HEK293 (cell line): ENCODE measurements around the gene XPO1.

Source experiments
- HOXC10 ChIP-seq: sonication (generic); formaldehyde crosslinking; IDR thresholded peaks from 2 replicates; pipeline ENCODE4 v1.8.1; 2023; ENCODE audit warnings: mild to moderate bottlenecking, missing genetic modification reagents
- MZF1 ChIP-seq: fragments of 450-650 bp; formaldehyde crosslinking; IDR thresholded peaks from 2 replicates; pipeline ENCODE4 v1.5.1; 2017; ENCODE audit warnings: missing biosample characterization, missing genetic modification characterization, borderline replicate concordance
- REST ChIP-seq: fragments of 450-650 bp; formaldehyde crosslinking; IDR thresholded peaks from 2 replicates; pipeline ENCODE4 v1.5.1; 2016; ENCODE audit warnings: missing biosample characterization, missing genetic modification characterization
- ZBTB10 ChIP-seq: fragments of 450-650 bp; formaldehyde crosslinking; IDR thresholded peaks from 2 replicates; pipeline ENCODE4 v1.5.1; 2016; ENCODE audit warnings: missing biosample characterization, missing genetic modification characterization
- ZBTB44 ChIP-seq: fragments of 450-650 bp; IDR thresholded peaks from 2 replicates; pipeline ENCODE4 v1.5.1; 2018; ENCODE audit warnings: missing biosample characterization, mild to moderate bottlenecking, missing genetic modification characterization
- ZFHX2 ChIP-seq: fragments of 450-650 bp; formaldehyde crosslinking; conservative IDR thresholded peaks from 2 replicates; pipeline ENCODE4 v1.5.1; 2016; ENCODE audit warnings: missing biosample characterization, missing genetic modification characterization
- ZNF10 ChIP-seq: fragments of 450-650 bp; formaldehyde crosslinking; IDR thresholded peaks from 2 replicates; pipeline ENCODE4 v1.5.1; 2017; ENCODE audit warnings: missing biosample characterization, missing genetic modification characterization
- ZNF112 ChIP-seq: fragments of 450-650 bp; formaldehyde crosslinking; IDR thresholded peaks from 2 replicates; pipeline ENCODE4 v1.5.0; 2017; ENCODE audit warnings: missing biosample characterization, missing genetic modification characterization
- ZNF148 ChIP-seq: fragments of 450-650 bp; formaldehyde crosslinking; IDR thresholded peaks from 2 replicates; pipeline ENCODE4 v1.5.0; 2017; ENCODE audit warnings: missing biosample characterization, missing genetic modification characterization, borderline replicate concordance
- ZNF214 ChIP-seq: fragments of 450-650 bp; formaldehyde crosslinking; IDR thresholded peaks from 2 replicates; pipeline ENCODE4 v1.5.1; 2017; ENCODE audit warnings: missing biosample characterization, mild to moderate bottlenecking, missing genetic modification characterization, borderline replicate concordance
- ZNF280C ChIP-seq: fragments of 450-650 bp; formaldehyde crosslinking; IDR thresholded peaks from 2 replicates; pipeline ENCODE4 v1.5.1; 2016; ENCODE audit warnings: missing biosample characterization, missing genetic modification characterization
- ZNF292 ChIP-seq: fragments of 450-650 bp; formaldehyde crosslinking; IDR thresholded peaks from 2 replicates; pipeline ENCODE4 v1.5.1; 2016; ENCODE audit warnings: low read depth, missing biosample characterization, missing genetic modification characterization, borderline replicate concordance
- ZNF335 ChIP-seq: fragments of 450-650 bp; formaldehyde crosslinking; conservative IDR thresholded peaks from 2 replicates; pipeline ENCODE4 v1.5.1; 2016; ENCODE audit warnings: missing biosample characterization, missing genetic modification characterization
- ZNF341 ChIP-seq: fragments of 450-650 bp; formaldehyde crosslinking; IDR thresholded peaks from 2 replicates; pipeline ENCODE4; 2016; ENCODE audit warnings: low read depth, missing biosample characterization, missing genetic modification characterization
- ZNF350 ChIP-seq: fragments of 450-650 bp; formaldehyde crosslinking; IDR thresholded peaks from 2 replicates; pipeline ENCODE4 v1.5.0; 2017; ENCODE audit warnings: missing biosample characterization, mild to moderate bottlenecking, missing genetic modification characterization
- ZNF354C ChIP-seq: fragments of 450-650 bp; formaldehyde crosslinking; IDR thresholded peaks from 2 replicates; pipeline ENCODE4 v1.5.1; 2016; ENCODE audit warnings: missing biosample characterization, missing genetic modification characterization, low read depth, borderline replicate concordance
- ZNF416 ChIP-seq: fragments of 450-650 bp; formaldehyde crosslinking; IDR thresholded peaks from 2 replicates; pipeline ENCODE4 v1.5.1; 2016; ENCODE audit warnings: missing biosample characterization, missing genetic modification characterization
- ZNF449 ChIP-seq: fragments of 450-650 bp; formaldehyde crosslinking; IDR thresholded peaks from 2 replicates; pipeline ENCODE4 v1.5.1; 2017; ENCODE audit warnings: missing biosample characterization, mild to moderate bottlenecking, missing genetic modification characterization, moderate library complexity
- ZNF48 ChIP-seq: fragments of 450-650 bp; formaldehyde crosslinking; IDR thresholded peaks from 2 replicates; pipeline ENCODE4 v1.5.1; 2016; ENCODE audit warnings: missing biosample characterization, missing genetic modification characterization
- ZSCAN18 ChIP-seq: fragments of 450-650 bp; formaldehyde crosslinking; IDR thresholded peaks from 2 replicates; pipeline ENCODE4 v1.5.1; 2016; ENCODE audit warnings: missing biosample characterization, missing genetic modification characterization
- ZSCAN4 ChIP-seq: fragments of 450-650 bp; formaldehyde crosslinking; IDR thresholded peaks from 2 replicates; pipeline ENCODE4 v1.5.1; 2017; ENCODE audit warnings: missing biosample characterization, missing genetic modification characterization

XPO1 gene

GRCh38 chr2:61536572-61537276, 1.4 kb downstream of the XPO1 start (continued):
- TF ChIP-seq ZNF280C (tag by site-specific recombination) (no peak), ZNF10 (tag by site-specific recombination) (0 out of 2 replicates have a peak, but pooled peaks have one; percentile 19), HOXC10 (CRISPR knock-in tag) (no peak), ZNF354C (tag by site-specific recombination) (no peak), ZNF335 (tag by site-specific recombination) (peak; percentile 69), ZNF449 (tag by site-specific recombination) (0 out of 2 replicates have a peak, but pooled peaks have one; percentile 14), ZNF341 (peak; percentile 35; the same call in 1 of the 2 replicates), ZNF48 (tag by site-specific recombination) (no peak), ZNF112 (tag by site-specific recombination) (no peak), ZNF416 (tag by site-specific recombination) (no peak), ZSCAN4 (no peak), ZFHX2 (tag by site-specific recombination) (peak; percentile 54), ZNF350 (tag by site-specific recombination) (no peak), ZBTB10 (tag by site-specific recombination) (no peak), ZNF214 (no peak), ZNF292 (no peak), ZNF148 (tag by site-specific recombination) (no peak), ZBTB44 (no peak), REST (peak; percentile 71), MZF1 (tag by site-specific recombination) (no peak), ZSCAN18 (no peak)
